Fibroblast of lung (primary cell): ENCODE measurements around the gene CWC27. TPM values are rescaled to one million over a fixed set of nuclear protein-coding genes. Genes with fewer than 3 reads are reported as not detected.

Source experiments
- DNase-seq, 2 donors: peaks; one replicate each; pipeline versions ENCODE4 v3.0.0 to v3.0.0-alpha.2; 2010; ENCODE audit warnings: low read depth in 2 of 2
- H2AFZ ChIP-seq: 2 replicates; pipeline ENCODE4 v1.5.1; 2012; ENCODE audit warnings: low read length, control low read depth, inconsistent platforms
- H3K27ac ChIP-seq: 2 replicates; pipeline ENCODE4 v1.5.1; 2011; ENCODE audit warnings: low read length, control low read depth; ENCODE audit not compliant: insufficient read depth
- H3K27me3 ChIP-seq: 2 replicates; pipeline ENCODE4 v1.5.1; 2011; ENCODE audit warnings: mild to moderate bottlenecking, low read length; ENCODE audit not compliant: control insufficient read depth, insufficient read depth
- H3K36me3 ChIP-seq: 2 replicates; pipeline ENCODE4 v1.5.1; 2011; ENCODE audit warnings: low read length; ENCODE audit not compliant: control insufficient read depth, insufficient read depth
- H3K4me1 ChIP-seq: 2 replicates; pipeline ENCODE4 v1.5.1; 2011; ENCODE audit warnings: low read length; ENCODE audit not compliant: control insufficient read depth, insufficient read depth; ENCODE audit errors: extremely low read depth
- H3K4me2 ChIP-seq: 2 replicates; pipeline ENCODE4 v1.5.1; 2011; ENCODE audit warnings: low read length, control low read depth; ENCODE audit not compliant: insufficient read depth; ENCODE audit errors: extremely low read depth
- H3K4me3 ChIP-seq, 4 experiments: fragments of 200-600 bp in 1 of 4; sonication (generic) in 1 of 4; replicated peaks in 1 of 4; 2 replicates each; pipeline ENCODE4 v1.5.1; 2011 to 2016; ENCODE audit warnings: low read length in 4 of 4, low read depth in 3 of 4, mild to moderate bottlenecking in 3 of 4, control low read depth in 2 of 4, inconsistent platforms in 1 of 4, mixed read lengths in 1 of 4; ENCODE audit not compliant: insufficient read depth in 1 of 4; ENCODE audit errors: control extremely low read depth in 1 of 4
- H3K79me2 ChIP-seq: 2 replicates; pipeline ENCODE4 v1.5.1; 2012; ENCODE audit warnings: mild to moderate bottlenecking, low read length, inconsistent platforms; ENCODE audit not compliant: control insufficient read depth, insufficient read depth
- H3K9ac ChIP-seq: 2 replicates; pipeline ENCODE4 v1.5.1; 2011; ENCODE audit warnings: mild to moderate bottlenecking, low read length, control low read depth; ENCODE audit not compliant: insufficient read depth
- H3K9me3 ChIP-seq: 2 replicates; pipeline ENCODE4 v1.5.1; 2012; ENCODE audit warnings: low read depth, low read length; ENCODE audit not compliant: control insufficient read depth, insufficient read depth
- H4K20me1 ChIP-seq: 2 replicates; pipeline ENCODE4 v1.5.1; 2011; ENCODE audit warnings: low read length; ENCODE audit not compliant: control insufficient read depth, insufficient read depth; ENCODE audit errors: extremely low read depth
- EZH2 ChIP-seq: IDR thresholded peaks from 2 replicates; pipeline ENCODE4 v1.5.1; 2012; ENCODE audit warnings: low read length, control low read depth, mild to moderate bottlenecking; ENCODE audit errors: missing control alignments
- polyA plus RNA-seq, 2 donors: library from polyadenylated mRNA; depleted of rRNA in 1 of 2; stranded (reverse) in 1 of 2; unstranded in 1 of 2; fragments of >200 nt; gene quantifications; 2 replicates each; pipeline ENCODE4 v1.2.1, GENCODE V29; 2011 to 2012; ENCODE audit warnings: missing spikeins in 1 of 2
- total RNA-seq: library from RNA; depleted of rRNA; stranded (reverse); fragments of >200 nt; gene quantifications from 2 replicates; pipeline ENCODE4 v1.2.1, GENCODE V29; 2014
- TF ChIP-seq, protein P1 (sequence below), 2 donors: IDR thresholded peaks in 1 of 2; conservative IDR thresholded peaks in 1 of 2; 1 replicate in 1 of 2; 2 replicates in 1 of 2; pipeline ENCODE4 v1.5.1; 2011 to 2012; ENCODE audit warnings: low read length in 2 of 2, control low read depth in 1 of 2, inconsistent platforms in 1 of 2, low read depth in 1 of 2, mild to moderate bottlenecking in 1 of 2

The CWC27 gene
- total and polyA plus RNA-seq, 2 donors (not counting 1 experiment from before 2014, with no cell fraction given), result 17.3 to 37.5 TPM

DNA sequence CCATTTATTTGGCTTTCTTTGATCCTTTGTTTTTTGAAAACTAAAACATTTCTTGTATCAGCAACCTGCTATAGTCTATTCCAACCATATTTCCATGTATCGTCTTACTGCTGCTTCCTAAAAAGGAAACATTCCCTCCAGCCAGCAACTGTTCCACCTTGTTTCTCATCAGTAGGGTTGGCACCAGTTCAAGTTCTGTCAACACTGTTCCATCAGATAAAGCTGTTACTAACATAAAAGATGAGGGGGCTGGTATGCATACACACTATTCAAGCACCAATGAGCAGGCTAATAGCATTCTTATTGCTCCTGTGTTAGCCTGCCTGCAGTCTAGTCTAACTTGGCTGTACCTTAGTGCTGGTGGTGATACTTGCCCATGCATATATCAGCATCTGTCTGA is 178.3 kb downstream of the CWC27 start:
- Histone ChIP-seq H3K27ac (no peak overlapping the region), H3K36me3 (no peaks in the 10 kb centered on the region), H2AFZ (no peak overlapping the region), H3K9ac (no peak overlapping the region), H3K9me3 (no peaks in the 10 kb centered on the region), H3K4me1 (no peaks in the 10 kb centered on the region), H3K4me3 (no peak overlapping the region), H3K27me3 (no peaks in the 10 kb centered on the region), H4K20me1 (no peaks in the 10 kb centered on the region), H3K4me2 (no peak overlapping the region), H3K79me2 (no peaks in the 10 kb centered on the region)
- no peak for TF ChIP-seq EZH2
- DNase-seq, result peak in 1 of 2 donors; percentile 86

DNA sequence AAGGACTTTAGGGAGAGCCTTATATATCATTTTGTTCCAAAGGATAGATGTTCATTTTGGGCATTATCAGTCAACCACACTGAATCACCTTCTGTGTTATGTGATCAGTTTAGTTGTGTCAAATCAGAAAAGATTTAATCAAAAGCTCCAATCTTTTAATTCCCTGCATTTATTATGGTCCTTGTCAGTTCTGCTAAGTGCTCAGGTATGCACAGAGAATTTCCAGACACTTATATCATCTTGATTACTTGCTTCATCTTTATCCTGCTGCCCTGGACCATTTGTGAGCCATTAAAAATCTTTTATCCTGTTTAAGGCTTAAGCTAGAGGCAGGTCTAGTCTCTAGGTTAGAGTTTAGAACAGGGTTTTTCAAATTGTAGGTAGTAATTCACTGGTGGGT is 179.1 kb downstream of the CWC27 start:
- H3K36me3 ChIP-seq, result no peaks in the 10 kb centered on the region
- H3K79me2 ChIP-seq, result no peaks in the 10 kb centered on the region
- peak in 1 of 2 donors; percentile 68 for DNase-seq
- H3K4me3 ChIP-seq, result no peak overlapping the region
- H3K9me3 ChIP-seq, result no peaks in the 10 kb centered on the region
- no peak overlapping the region for H2AFZ ChIP-seq
- TF ChIP-seq, protein P1, sequence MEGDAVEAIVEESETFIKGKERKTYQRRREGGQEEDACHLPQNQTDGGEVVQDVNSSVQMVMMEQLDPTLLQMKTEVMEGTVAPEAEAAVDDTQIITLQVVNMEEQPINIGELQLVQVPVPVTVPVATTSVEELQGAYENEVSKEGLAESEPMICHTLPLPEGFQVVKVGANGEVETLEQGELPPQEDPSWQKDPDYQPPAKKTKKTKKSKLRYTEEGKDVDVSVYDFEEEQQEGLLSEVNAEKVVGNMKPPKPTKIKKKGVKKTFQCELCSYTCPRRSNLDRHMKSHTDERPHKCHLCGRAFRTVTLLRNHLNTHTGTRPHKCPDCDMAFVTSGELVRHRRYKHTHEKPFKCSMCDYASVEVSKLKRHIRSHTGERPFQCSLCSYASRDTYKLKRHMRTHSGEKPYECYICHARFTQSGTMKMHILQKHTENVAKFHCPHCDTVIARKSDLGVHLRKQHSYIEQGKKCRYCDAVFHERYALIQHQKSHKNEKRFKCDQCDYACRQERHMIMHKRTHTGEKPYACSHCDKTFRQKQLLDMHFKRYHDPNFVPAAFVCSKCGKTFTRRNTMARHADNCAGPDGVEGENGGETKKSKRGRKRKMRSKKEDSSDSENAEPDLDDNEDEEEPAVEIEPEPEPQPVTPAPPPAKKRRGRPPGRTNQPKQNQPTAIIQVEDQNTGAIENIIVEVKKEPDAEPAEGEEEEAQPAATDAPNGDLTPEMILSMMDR (conservative IDR thresholded peaks at IDR 0.05 in 1 of 2, IDR thresholded peaks at IDR 0.05 in 1 of 2; ENCODE audit: low read depth in 1 of 2, low read length in 2 of 2), result no peak
- TF ChIP-seq EZH2, result no peak
- no peaks in the 10 kb centered on the region for H3K4me1 ChIP-seq
- no peaks in the 10 kb centered on the region for H3K27me3 ChIP-seq
- H3K27ac ChIP-seq, result no peak overlapping the region
- no peak overlapping the region for H3K4me2 ChIP-seq
- H4K20me1 ChIP-seq, result no peaks in the 10 kb centered on the region
- H3K9ac ChIP-seq, result no peak overlapping the region

DNA sequence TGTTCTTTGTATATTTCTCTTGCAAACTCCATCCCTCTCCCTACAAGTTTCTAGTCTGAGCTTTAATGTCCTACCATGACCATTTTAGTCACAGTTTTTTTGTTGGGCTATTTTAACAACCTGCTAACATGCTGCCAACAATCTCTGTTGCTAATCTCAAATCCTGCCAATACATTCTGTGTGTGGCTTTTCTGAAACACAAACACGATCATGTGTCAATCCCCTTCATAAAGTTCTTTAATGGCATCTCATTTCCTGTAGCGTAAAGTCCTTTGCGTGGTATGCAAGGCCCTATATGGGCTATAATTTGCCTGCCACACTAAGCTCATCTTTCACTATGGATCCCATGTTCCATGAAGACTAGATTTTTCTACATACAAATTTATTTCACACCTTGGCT is 180.6 kb downstream of the CWC27 start:
- TF ChIP-seq EZH2, result no peak
- TF ChIP-seq, protein P1 (conservative IDR thresholded peaks at IDR 0.05 in 1 of 2, IDR thresholded peaks at IDR 0.05 in 1 of 2; ENCODE audit: low read depth in 1 of 2, low read length in 2 of 2), result no peak
- H3K4me3 ChIP-seq, result no peak overlapping the region
- no peaks in the 10 kb centered on the region for H4K20me1 ChIP-seq
- no peaks in the 10 kb centered on the region for H3K36me3 ChIP-seq
- H3K4me2 ChIP-seq, result no peak overlapping the region
- no peaks in the 10 kb centered on the region for H3K27me3 ChIP-seq
- H3K9me3 ChIP-seq, result no peaks in the 10 kb centered on the region
- H3K27ac ChIP-seq, result no peak overlapping the region
- no peaks in the 10 kb centered on the region for H3K79me2 ChIP-seq
- no peak for DNase-seq
- H3K9ac ChIP-seq, result no peak overlapping the region
- no peaks in the 10 kb centered on the region for H3K4me1 ChIP-seq
- no peak overlapping the region for H2AFZ ChIP-seq
